ENCODE results near the gene ITPR2.

- TF ChIP-seq TAF1 (CRISPR knock-in tag; IDR thresholded peaks at IDR 0.05): no peak
- TF ChIP-seq ZNF720 (CRISPR knock-in tag; IDR thresholded peaks at IDR 0.05): no peak
- TF ChIP-seq NFATC3 (CRISPR knock-in tag; IDR thresholded peaks at IDR 0.05): no peak
- TF ChIP-seq SIN3A (IDR thresholded peaks at IDR 0.05; ENCODE audit: borderline replicate concordance, low read depth, low read length): no peak
- TF ChIP-seq SMAD3 (CRISPR knock-in tag; IDR thresholded peaks at IDR 0.05): no peak
- TF ChIP-seq AGO1 (IDR thresholded peaks at IDR 0.05; ENCODE audit: low read depth, low read length, poor library complexity, severe bottlenecking): no peak
- no peak for TF ChIP-seq ZNF383 (CRISPR knock-in tag; IDR thresholded peaks at IDR 0.05; ENCODE audit: borderline replicate concordance)
- TF ChIP-seq MAFG (CRISPR knock-in tag; IDR thresholded peaks at IDR 0.05): no peak
Measured at GRCh38 chr12:26331960-26332359, 501.0 kb downstream of the ITPR2 start.
